ENCODE measurements around the gene PRKG1.

DNA sequence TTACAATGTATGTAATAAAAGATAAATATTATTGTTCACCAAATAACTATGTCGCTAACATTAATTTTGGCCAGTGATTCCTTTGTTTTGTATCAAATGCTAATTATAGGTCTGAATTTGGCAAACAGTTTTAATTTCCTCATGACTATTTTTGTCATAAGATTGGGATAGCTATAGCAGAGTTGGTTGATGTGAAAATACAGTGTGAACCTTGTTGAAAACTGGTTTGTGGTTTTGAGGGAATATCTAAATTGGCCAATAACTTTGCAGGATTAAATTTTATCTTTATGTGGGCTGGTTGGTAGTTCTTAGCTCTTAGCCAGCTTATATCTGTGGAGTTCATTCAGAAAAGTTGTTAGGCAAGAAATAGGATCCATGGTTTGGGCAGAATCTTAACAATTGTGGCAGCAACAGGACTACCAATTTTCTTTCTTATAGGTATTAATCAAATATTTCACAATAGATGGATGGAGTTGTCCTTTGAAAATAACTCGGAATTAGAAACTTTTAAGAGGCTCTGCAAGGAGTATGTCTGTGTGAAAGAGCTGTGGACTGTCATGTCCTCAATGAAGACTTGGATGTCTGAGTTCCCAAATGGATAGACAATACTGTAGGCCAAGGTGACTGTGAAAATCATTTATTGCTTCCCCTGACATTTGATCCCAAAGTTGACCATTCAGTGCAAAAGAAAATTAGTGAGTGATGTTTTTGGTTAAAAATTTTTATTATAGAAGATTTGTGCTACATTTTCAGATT lies 73.5 kb downstream of the PRKG1 start:
- TF ChIP-seq, protein P1, sequence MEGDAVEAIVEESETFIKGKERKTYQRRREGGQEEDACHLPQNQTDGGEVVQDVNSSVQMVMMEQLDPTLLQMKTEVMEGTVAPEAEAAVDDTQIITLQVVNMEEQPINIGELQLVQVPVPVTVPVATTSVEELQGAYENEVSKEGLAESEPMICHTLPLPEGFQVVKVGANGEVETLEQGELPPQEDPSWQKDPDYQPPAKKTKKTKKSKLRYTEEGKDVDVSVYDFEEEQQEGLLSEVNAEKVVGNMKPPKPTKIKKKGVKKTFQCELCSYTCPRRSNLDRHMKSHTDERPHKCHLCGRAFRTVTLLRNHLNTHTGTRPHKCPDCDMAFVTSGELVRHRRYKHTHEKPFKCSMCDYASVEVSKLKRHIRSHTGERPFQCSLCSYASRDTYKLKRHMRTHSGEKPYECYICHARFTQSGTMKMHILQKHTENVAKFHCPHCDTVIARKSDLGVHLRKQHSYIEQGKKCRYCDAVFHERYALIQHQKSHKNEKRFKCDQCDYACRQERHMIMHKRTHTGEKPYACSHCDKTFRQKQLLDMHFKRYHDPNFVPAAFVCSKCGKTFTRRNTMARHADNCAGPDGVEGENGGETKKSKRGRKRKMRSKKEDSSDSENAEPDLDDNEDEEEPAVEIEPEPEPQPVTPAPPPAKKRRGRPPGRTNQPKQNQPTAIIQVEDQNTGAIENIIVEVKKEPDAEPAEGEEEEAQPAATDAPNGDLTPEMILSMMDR (optimal IDR thresholded peaks at IDR 0.05 in 1 of 3, IDR thresholded peaks at IDR 0.05 in 1 of 3, conservative IDR thresholded peaks at IDR 0.05 in 1 of 3; ENCODE audit: extremely low read depth in 1 of 3, insufficient read depth in 2 of 3, low read length in 3 of 3) = no peak
- no peak for TF ChIP-seq EZH2 (IDR thresholded peaks at IDR 0.05; ENCODE audit: low read length)

Measured in keratinocyte (primary cell).